HUDEP-2 (cell line): ENCODE measurements around the gene OOSP1.
A peak's percentile ranks its signal among the peaks of the same experiment; 100 is the strongest.
"Not testable (repeated sequence)": the region's sequence is repeated elsewhere in the genome, so short reads cannot be mapped to it uniquely, and the experiment has no call there.

Experiments used
- DNase-seq, 76 experiments: peaks; one replicate each; lab custom pipeline; 2025; ENCODE audit not compliant: unreplicated experiment in 76 of 76; lab: John Stamatoyannopoulos, UW

The OOSP1 gene

GRCh38 chr11:59938132-59938531 lies at the start of gene OOSP1:
Gene OOSP1, plus strand, starts transcription at chr11:59938432. Its CDS starts 23 bp downstream, at chr11:59938455.
- DNase-seq = no peak

GRCh38 chr11:59891781-59892181 lies 46.5 kb upstream of the OOSP1 start:
- DNase-seq = no peak

- DNase-seq = no peak
Observed at GRCh38 chr11:59894616-59895015, 43.6 kb upstream of the OOSP1 start.

- no peak for DNase-seq
Observed at GRCh38 chr11:59898046-59898445, 40.2 kb upstream of the OOSP1 start.

- no peak for DNase-seq
Observed at GRCh38 chr11:59898650-59899049, 39.6 kb upstream of the OOSP1 start.

- no peak for DNase-seq
Observed at GRCh38 chr11:59899532-59899931, 38.7 kb upstream of the OOSP1 start.

- DNase-seq = no peak
Observed at GRCh38 chr11:59900366-59901126, 37.7 kb upstream of the OOSP1 start.

- DNase-seq = no peak
Observed at GRCh38 chr11:59901306-59901705, 36.9 kb upstream of the OOSP1 start.

GRCh38 chr11:59903569-59903968 lies 34.7 kb upstream of the OOSP1 start:
- DNase-seq = not testable (repeated sequence)

- no peak for DNase-seq
Observed at GRCh38 chr11:59918480-59918879, 19.8 kb upstream of the OOSP1 start.

- DNase-seq = peak in 44 of 76 experiments; percentile 1 to 71 (median 38)
Observed at GRCh38 chr11:59918987-59919589, 19.1 kb upstream of the OOSP1 start.

GRCh38 chr11:59923813-59924212 lies 14.4 kb upstream of the OOSP1 start:
- DNase-seq = peak in 2 of 76 experiments; percentile 2 to 9

GRCh38 chr11:59931688-59932087 lies 6.5 kb upstream of the OOSP1 start:
- no peak for DNase-seq

- DNase-seq = no peak
Observed at GRCh38 chr11:59938718-59939117, 486 bp downstream of the OOSP1 start.

- DNase-seq = no peak
Observed at GRCh38 chr11:59939482-59939881, 1.2 kb downstream of the OOSP1 start.

GRCh38 chr11:59941091-59941490 lies 2.9 kb downstream of the OOSP1 start:
- no peak for DNase-seq

GRCh38 chr11:59943997-59944714 lies 5.9 kb downstream of the OOSP1 start:
- DNase-seq = no peak

GRCh38 chr11:59944720-59945119 lies 6.5 kb downstream of the OOSP1 start:
- DNase-seq = no peak

- DNase-seq = no peak
Observed at GRCh38 chr11:59953463-59954218, 15.4 kb downstream of the OOSP1 start.

GRCh38 chr11:59954219-59954847 lies 16.1 kb downstream of the OOSP1 start:
- DNase-seq = no peak
